ENCODE data around the gene TNFSF11.

- TF ChIP-seq, protein P1, sequence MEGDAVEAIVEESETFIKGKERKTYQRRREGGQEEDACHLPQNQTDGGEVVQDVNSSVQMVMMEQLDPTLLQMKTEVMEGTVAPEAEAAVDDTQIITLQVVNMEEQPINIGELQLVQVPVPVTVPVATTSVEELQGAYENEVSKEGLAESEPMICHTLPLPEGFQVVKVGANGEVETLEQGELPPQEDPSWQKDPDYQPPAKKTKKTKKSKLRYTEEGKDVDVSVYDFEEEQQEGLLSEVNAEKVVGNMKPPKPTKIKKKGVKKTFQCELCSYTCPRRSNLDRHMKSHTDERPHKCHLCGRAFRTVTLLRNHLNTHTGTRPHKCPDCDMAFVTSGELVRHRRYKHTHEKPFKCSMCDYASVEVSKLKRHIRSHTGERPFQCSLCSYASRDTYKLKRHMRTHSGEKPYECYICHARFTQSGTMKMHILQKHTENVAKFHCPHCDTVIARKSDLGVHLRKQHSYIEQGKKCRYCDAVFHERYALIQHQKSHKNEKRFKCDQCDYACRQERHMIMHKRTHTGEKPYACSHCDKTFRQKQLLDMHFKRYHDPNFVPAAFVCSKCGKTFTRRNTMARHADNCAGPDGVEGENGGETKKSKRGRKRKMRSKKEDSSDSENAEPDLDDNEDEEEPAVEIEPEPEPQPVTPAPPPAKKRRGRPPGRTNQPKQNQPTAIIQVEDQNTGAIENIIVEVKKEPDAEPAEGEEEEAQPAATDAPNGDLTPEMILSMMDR (conservative IDR thresholded peaks at IDR 0.05 in 1 of 2, IDR thresholded peaks at IDR 0.05 in 1 of 2; ENCODE audit: low read depth in 1 of 2, low read length in 2 of 2): no peak
- no peak for TF ChIP-seq EZH2 (IDR thresholded peaks at IDR 0.05; ENCODE audit: low read length, missing control alignments)
These were observed 47.1 kb upstream of the TNFSF11 start for GRCh38 chr13:42526804-42527203.
